A549 (cell line): ENCODE results near the gene AFAP1. TPM values are rescaled to one million over a fixed set of nuclear protein-coding genes. Genes with fewer than 3 reads are reported as not detected.

ENCODE experiments used
- ATAC-seq, 2 experiments: fragments of 200-7000 bp in 1 of 2; fragments of >200 bp in 1 of 2; cut with Nextera tagmentation in 1 of 2; cut with Tn5 transposase in 1 of 2; 3 replicates each; pipeline versions ENCODE4 v1.8.0 to v1.9.1; 2018 to 2020; ENCODE audit warnings: mild to moderate bottlenecking in 1 of 2, moderate library complexity in 1 of 2
- CTCF ChIA-PET: fragments of 300-600 bp; sonication (Branson Sonifier 250); formaldehyde crosslinking; extraction: SDS; loops from one replicate; lab custom pipeline; 2021; ENCODE audit warnings: antibody characterized with exemption, inconsistent platforms; lab: Yijun Ruan, JAX
- POLR2A ChIA-PET: fragments of 350-600 bp; formaldehyde crosslinking; extraction: SDS; loops from one replicate; lab custom pipeline; 2021; ENCODE audit warnings: antibody characterized with exemption, inconsistent platforms; lab: Yijun Ruan, JAX
- DNase-seq, 2 experiments: peaks; one replicate each; pipeline versions ENCODE4 v3.0.0 to v3.0.0-alpha.2; 2011 to 2016; ENCODE audit warnings: low read depth in 1 of 2, low spot score in 1 of 2
- FAIRE-seq: peaks from 2 replicates; lab custom pipeline; 2011; peaks lifted over from hg19 to GRCh38; lab: Jason Lieb, UNC
- H3K27ac ChIP-seq, 2 experiments: fragments of >200 bp; sonication (Bioruptor Twin); formaldehyde crosslinking; 3 replicates each; pipeline ENCODE4 v1.5.1; 2016 to 2017
- H3K4me1 ChIP-seq: fragments of >200 bp; sonication (Bioruptor Twin); formaldehyde crosslinking; 3 replicates; pipeline ENCODE4 v1.6.1; 2016
- H3K4me2 ChIP-seq: fragments of >200 bp; sonication (Bioruptor Twin); formaldehyde crosslinking; 3 replicates; pipeline ENCODE4 v1.6.1; 2016
- H3K4me3 ChIP-seq: fragments of >200 bp; sonication (Bioruptor Twin); formaldehyde crosslinking; 3 replicates; pipeline ENCODE4 v1.5.1; 2016
- H3K9me3 ChIP-seq: fragments of >200 bp; sonication (Bioruptor Twin); formaldehyde crosslinking; 3 replicates; pipeline ENCODE4 v1.6.1; 2016
- ATOH8 ChIP-seq: fragments of 250-450 bp; sonication (Bioruptor Pico); IDR thresholded peaks from 2 replicates; pipeline ENCODE4 v1.5.0; 2020; ENCODE audit warnings: low read depth, mild to moderate bottlenecking, moderate library complexity
- BHLHE40 ChIP-seq: IDR thresholded peaks from 2 replicates; pipeline ENCODE4 v1.6.1; 2012; ENCODE audit warnings: low read depth, low read length, inconsistent platforms
- CHD2 ChIP-seq: fragments of 150-350 bp; IDR thresholded peaks from 2 replicates; pipeline ENCODE4 v1.6.1; 2014; ENCODE audit warnings: low read length; ENCODE audit not compliant: partially characterized antibody
- ESRRA ChIP-seq: fragments of 150-350 bp; IDR thresholded peaks from 2 replicates; pipeline ENCODE4 v1.6.1; 2014; ENCODE audit warnings: mild to moderate bottlenecking, low read length, borderline replicate concordance
- FOSB ChIP-seq: fragments of 250-450 bp; sonication (Bioruptor Pico); IDR thresholded peaks from 2 replicates; pipeline ENCODE4 v1.5.0; 2020; ENCODE audit warnings: mild to moderate bottlenecking, moderate library complexity
- FOXS1 ChIP-seq: fragments of 250-450 bp; sonication (Bioruptor Pico); IDR thresholded peaks from 2 replicates; pipeline ENCODE4 v1.5.0; 2020; ENCODE audit warnings: mild to moderate bottlenecking, moderate library complexity
- HES2 ChIP-seq: fragments of >200 bp; sonication (Bioruptor Twin); formaldehyde crosslinking; IDR thresholded peaks from 2 replicates; pipeline ENCODE4 v1.6.1; 2016
- HEYL ChIP-seq: fragments of 250-450 bp; sonication (Bioruptor Pico); IDR thresholded peaks from 2 replicates; pipeline ENCODE4 v1.8.0; 2021; ENCODE audit warnings: mild to moderate bottlenecking, moderate library complexity
- HOXB5 ChIP-seq: fragments of 250-450 bp; sonication (Bioruptor Pico); IDR thresholded peaks from 2 replicates; pipeline ENCODE4 v1.5.0; 2020; ENCODE audit warnings: mild to moderate bottlenecking, moderate library complexity
- JUN ChIP-seq, 2 experiments: fragments of >200 bp; sonication (Bioruptor Twin); formaldehyde crosslinking; IDR thresholded peaks; 2 replicates in 1 of 2; 3 replicates in 1 of 2; pipeline ENCODE4 v1.6.1; 2016 to 2017
- KDM5A ChIP-seq: fragments of 200-600 bp; sonication (generic); IDR thresholded peaks from 2 replicates; pipeline ENCODE4 v1.6.1; 2016; ENCODE audit warnings: antibody characterized with exemption, mild to moderate bottlenecking
- MAFK ChIP-seq: fragments of 450-650 bp; IDR thresholded peaks from 2 replicates; pipeline ENCODE4 v1.6.1; 2014; ENCODE audit not compliant: partially characterized antibody
- MAX ChIP-seq: IDR thresholded peaks from 2 replicates; pipeline ENCODE4 v1.6.1; 2012
- NPAS2 ChIP-seq: fragments of 250-450 bp; sonication (Bioruptor Pico); IDR thresholded peaks from 2 replicates; pipeline ENCODE4 v1.8.0; 2022; ENCODE audit warnings: mild to moderate bottlenecking, moderate library complexity, borderline replicate concordance
- PHF8 ChIP-seq: fragments of 200-600 bp; sonication (generic); IDR thresholded peaks from 2 replicates; pipeline ENCODE4 v1.6.1; 2016; ENCODE audit warnings: low read depth, mild to moderate bottlenecking, antibody characterized with exemption, moderate library complexity, borderline replicate concordance
- POLR2AphosphoS2 ChIP-seq: conservative IDR thresholded peaks from 2 replicates; pipeline ENCODE4 v1.6.1; 2012; ENCODE audit warnings: low read length, improper control_type of control experiment, inconsistent platforms
- RAD21 ChIP-seq, 2 experiments: fragments of >200 bp in 1 of 2; sonication (Bioruptor Twin) in 1 of 2; formaldehyde crosslinking in 1 of 2; IDR thresholded peaks in 1 of 2; conservative IDR thresholded peaks in 1 of 2; 2 replicates in 1 of 2; 3 replicates in 1 of 2; pipeline ENCODE4 v1.6.1; 2012 to 2018; ENCODE audit warnings: inconsistent platforms in 1 of 2
- RCOR1 ChIP-seq: fragments of 150-350 bp; IDR thresholded peaks from 2 replicates; pipeline ENCODE4 v1.6.1; 2014; ENCODE audit warnings: antibody characterized with exemption, low read length, low read depth
- RFX5 ChIP-seq: fragments of 450-650 bp; IDR thresholded peaks from 2 replicates; pipeline ENCODE4 v1.7.1; 2014; ENCODE audit warnings: antibody characterized with exemption, mild to moderate bottlenecking, moderate library complexity
- SMC3 ChIP-seq: fragments of >200 bp; sonication (Bioruptor Twin); formaldehyde crosslinking; IDR thresholded peaks from 3 replicates; pipeline ENCODE4 v1.6.1; 2018; ENCODE audit warnings: inconsistent platforms
- SREBF2 ChIP-seq: fragments of 450-650 bp; IDR thresholded peaks from 2 replicates; pipeline ENCODE4 v1.6.1; 2014; ENCODE audit warnings: mild to moderate bottlenecking, moderate library complexity
- ZC3H11A ChIP-seq: fragments of 450-650 bp; IDR thresholded peaks from 2 replicates; pipeline ENCODE4 v1.6.1; 2014; ENCODE audit warnings: antibody characterized with exemption, mild to moderate bottlenecking
- ZFP36 ChIP-seq: fragments of 450-650 bp; IDR thresholded peaks from 2 replicates; pipeline ENCODE4 v1.6.1; 2014; ENCODE audit warnings: borderline replicate concordance; ENCODE audit not compliant: partially characterized antibody
- ZSCAN20 ChIP-seq: fragments of 250-450 bp; sonication (Bioruptor Pico); IDR thresholded peaks from 2 replicates; pipeline ENCODE4 v1.8.0; 2022; ENCODE audit warnings: mild to moderate bottlenecking, moderate library complexity
- WGBS: methylation state at CpG from one replicate; pipeline ENCODE4 v1.1.6; 2017; ENCODE audit errors: missing lambda C conversion rate; 5-methylcytosine and 5-hydroxymethylcytosine counted together
- polyA plus RNA-seq, 4 experiments: library from polyadenylated mRNA; depleted of rRNA in 3 of 4; stranded (reverse); fragments of >200 nt; fragmentation: RNase III in 1 of 4; extraction: RNeasy Plus Mini Kit Qiagen cat#74134 plus additional on column Dnase treatment in 1 of 4; gene quantifications; 2 replicates in 3 of 4; 3 replicates in 1 of 4; pipeline ENCODE4 v1.2.3, GENCODE V29; 2011 to 2017
- TF ChIP-seq, protein P1 (sequence below): fragments of 150-350 bp; IDR thresholded peaks from 2 replicates; pipeline ENCODE4 v1.6.1; 2014; ENCODE audit warnings: low read depth, mild to moderate bottlenecking, low read length
- TF ChIP-seq, protein P2 (sequence below): fragments of >200 bp; sonication (Bioruptor Twin); formaldehyde crosslinking; IDR thresholded peaks from 3 replicates; pipeline ENCODE4 v1.6.1; 2016
- TF ChIP-seq, protein P3 (sequence below): fragments of 200-600 bp; sonication (generic); IDR thresholded peaks from 2 replicates; pipeline ENCODE4 v1.6.1; 2016; ENCODE audit warnings: antibody characterized with exemption, mild to moderate bottlenecking, moderate library complexity

Gene AFAP1
- polyA plus RNA-seq, 2 of the 4 experiments (the other 2 are of a cell fraction) = 25.4 to 29.6 TPM

DNA sequence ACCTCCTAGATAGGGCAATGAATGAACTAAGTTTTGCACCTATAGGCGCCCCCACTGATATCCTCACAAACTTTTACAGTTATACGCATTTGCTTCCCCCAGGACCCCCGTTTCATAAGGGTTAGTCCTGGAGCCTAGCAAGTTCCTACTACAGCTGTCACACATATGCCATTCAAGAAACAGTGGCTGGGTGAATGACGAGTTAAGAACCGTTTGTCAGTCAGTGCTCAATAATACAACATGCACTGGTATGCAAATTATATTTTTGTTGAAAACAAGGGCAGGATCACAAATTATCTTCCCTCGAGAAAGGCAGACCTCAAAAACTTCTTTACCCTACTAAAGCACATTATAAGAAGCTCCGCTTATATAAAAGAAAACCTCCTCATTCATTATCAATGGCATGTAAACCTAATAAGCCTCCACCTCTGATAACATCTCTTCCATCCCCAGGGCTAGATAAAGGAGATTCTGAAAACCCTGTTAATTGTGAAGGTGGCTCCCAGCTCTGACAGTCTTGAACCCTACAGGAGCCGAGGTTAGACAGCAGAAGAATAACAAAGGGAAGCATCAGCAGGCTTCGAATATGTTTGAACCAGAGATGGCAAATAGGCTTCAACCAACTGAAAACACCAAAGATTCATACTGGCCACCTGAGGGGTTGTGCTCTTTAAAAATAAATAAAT lies 40.3 kb downstream of the AFAP1 start:
- ChIA-PET CTCF (no interaction called here), POLR2A (no interaction called here)
- no peak overlapping the region for H3K4me2 ChIP-seq
- H3K27ac ChIP-seq = no peak overlapping the region
- 71% methylated on average over 9 of the region's 9 CpGs for WGBS
- no peaks in the 10 kb centered on the region for H3K9me3 ChIP-seq
- TF ChIP-seq ESRRA = no peak
- TF ChIP-seq MAFK = no peak
- no peak for TF ChIP-seq JUN (IDR thresholded peaks at IDR 0.05)
- TF ChIP-seq CHD2 = no peak
- TF ChIP-seq HOXB5 (CRISPR knock-in tag) = no peak
- TF ChIP-seq KDM5A = no peak
- no peak for TF ChIP-seq NPAS2 (CRISPR knock-in tag)
- no peak for TF ChIP-seq FOSB (CRISPR knock-in tag)
- no peak for TF ChIP-seq ZC3H11A
- TF ChIP-seq, protein P1, sequence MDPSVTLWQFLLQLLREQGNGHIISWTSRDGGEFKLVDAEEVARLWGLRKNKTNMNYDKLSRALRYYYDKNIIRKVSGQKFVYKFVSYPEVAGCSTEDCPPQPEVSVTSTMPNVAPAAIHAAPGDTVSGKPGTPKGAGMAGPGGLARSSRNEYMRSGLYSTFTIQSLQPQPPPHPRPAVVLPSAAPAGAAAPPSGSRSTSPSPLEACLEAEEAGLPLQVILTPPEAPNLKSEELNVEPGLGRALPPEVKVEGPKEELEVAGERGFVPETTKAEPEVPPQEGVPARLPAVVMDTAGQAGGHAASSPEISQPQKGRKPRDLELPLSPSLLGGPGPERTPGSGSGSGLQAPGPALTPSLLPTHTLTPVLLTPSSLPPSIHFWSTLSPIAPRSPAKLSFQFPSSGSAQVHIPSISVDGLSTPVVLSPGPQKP = no peak
- no peak for TF ChIP-seq FOXS1
- no peak for TF ChIP-seq ATOH8 (CRISPR knock-in tag)
- no peak for FAIRE-seq
- H3K4me1 ChIP-seq = peaks cover 43% of the 10 kb centered on the region
- DNase-seq = no peak
- no peak for ATAC-seq
- no peak overlapping the region for H3K4me3 ChIP-seq

- no peak for TF ChIP-seq PHF8
- TF ChIP-seq ZFP36 = no peak
- no peak for TF ChIP-seq MAX
- no peak for TF ChIP-seq RFX5
- no peak for TF ChIP-seq BHLHE40
- TF ChIP-seq HES2 = no peak
- TF ChIP-seq RAD21 (conservative IDR thresholded peaks at IDR 0.05 in 1 of 2, IDR thresholded peaks at IDR 0.05 in 1 of 2) = no peak
- no peak for TF ChIP-seq HEYL
- TF ChIP-seq, protein P2, sequence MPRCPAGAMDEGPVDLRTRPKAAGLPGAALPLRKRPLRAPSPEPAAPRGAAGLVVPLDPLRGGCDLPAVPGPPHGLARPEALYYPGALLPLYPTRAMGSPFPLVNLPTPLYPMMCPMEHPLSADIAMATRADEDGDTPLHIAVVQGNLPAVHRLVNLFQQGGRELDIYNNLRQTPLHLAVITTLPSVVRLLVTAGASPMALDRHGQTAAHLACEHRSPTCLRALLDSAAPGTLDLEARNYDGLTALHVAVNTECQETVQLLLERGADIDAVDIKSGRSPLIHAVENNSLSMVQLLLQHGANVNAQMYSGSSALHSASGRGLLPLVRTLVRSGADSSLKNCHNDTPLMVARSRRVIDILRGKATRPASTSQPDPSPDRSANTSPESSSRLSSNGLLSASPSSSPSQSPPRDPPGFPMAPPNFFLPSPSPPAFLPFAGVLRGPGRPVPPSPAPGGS = no peak
- TF ChIP-seq, protein P3, sequence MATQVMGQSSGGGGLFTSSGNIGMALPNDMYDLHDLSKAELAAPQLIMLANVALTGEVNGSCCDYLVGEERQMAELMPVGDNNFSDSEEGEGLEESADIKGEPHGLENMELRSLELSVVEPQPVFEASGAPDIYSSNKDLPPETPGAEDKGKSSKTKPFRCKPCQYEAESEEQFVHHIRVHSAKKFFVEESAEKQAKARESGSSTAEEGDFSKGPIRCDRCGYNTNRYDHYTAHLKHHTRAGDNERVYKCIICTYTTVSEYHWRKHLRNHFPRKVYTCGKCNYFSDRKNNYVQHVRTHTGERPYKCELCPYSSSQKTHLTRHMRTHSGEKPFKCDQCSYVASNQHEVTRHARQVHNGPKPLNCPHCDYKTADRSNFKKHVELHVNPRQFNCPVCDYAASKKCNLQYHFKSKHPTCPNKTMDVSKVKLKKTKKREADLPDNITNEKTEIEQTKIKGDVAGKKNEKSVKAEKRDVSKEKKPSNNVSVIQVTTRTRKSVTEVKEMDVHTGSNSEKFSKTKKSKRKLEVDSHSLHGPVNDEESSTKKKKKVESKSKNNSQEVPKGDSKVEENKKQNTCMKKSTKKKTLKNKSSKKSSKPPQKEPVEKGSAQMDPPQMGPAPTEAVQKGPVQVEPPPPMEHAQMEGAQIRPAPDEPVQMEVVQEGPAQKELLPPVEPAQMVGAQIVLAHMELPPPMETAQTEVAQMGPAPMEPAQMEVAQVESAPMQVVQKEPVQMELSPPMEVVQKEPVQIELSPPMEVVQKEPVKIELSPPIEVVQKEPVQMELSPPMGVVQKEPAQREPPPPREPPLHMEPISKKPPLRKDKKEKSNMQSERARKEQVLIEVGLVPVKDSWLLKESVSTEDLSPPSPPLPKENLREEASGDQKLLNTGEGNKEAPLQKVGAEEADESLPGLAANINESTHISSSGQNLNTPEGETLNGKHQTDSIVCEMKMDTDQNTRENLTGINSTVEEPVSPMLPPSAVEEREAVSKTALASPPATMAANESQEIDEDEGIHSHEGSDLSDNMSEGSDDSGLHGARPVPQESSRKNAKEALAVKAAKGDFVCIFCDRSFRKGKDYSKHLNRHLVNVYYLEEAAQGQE = no peak
- TF ChIP-seq SMC3 = no peak
- no peak for TF ChIP-seq POLR2AphosphoS2
- no peak for TF ChIP-seq KDM5A
- TF ChIP-seq MAFK = no peak
- no peak for TF ChIP-seq ZSCAN20 (CRISPR knock-in tag)
- TF ChIP-seq SREBF2 = no peak
- TF ChIP-seq RCOR1 = no peak
- ATAC-seq = no peak
- ChIA-PET CTCF (no interaction called here), POLR2A (no interaction called here)
- no peak overlapping the region for H3K4me3 ChIP-seq
- no peak for FAIRE-seq
- H3K4me1 ChIP-seq = peaks cover 42% of the 10 kb centered on the region; the same call in 2 of the 3 replicates
- no peak overlapping the region; a peak in 1 of 6 replicates for H3K27ac ChIP-seq
- H3K4me2 ChIP-seq = no peak overlapping the region
- H3K9me3 ChIP-seq = no peaks in the 10 kb centered on the region
- 94% methylated on average over 4 of the region's 4 CpGs for WGBS
- DNase-seq = no peak
These were observed 41.3 kb downstream of the AFAP1 start for GRCh38 chr4:7898385-7898784.
